Prostate gland (tissue), 2 donors: ENCODE data around the gene GJB1. TPM values are rescaled to one million over a fixed set of nuclear protein-coding genes. Genes with fewer than 3 reads are reported as not detected.
"Not testable (repeated sequence)": the region's sequence is repeated elsewhere in the genome, so short reads cannot be mapped to it uniquely, and the experiment has no call there.

Source experiments
- DNase-seq: peaks from one replicate; pipeline ENCODE4 v3.0.0-alpha.2; 2019; ENCODE audit warnings: low spot score
- H3K27ac ChIP-seq, 2 donors: fragments of 200-600 bp; sonication (generic); 2 replicates each; pipeline ENCODE4 v1.5.1; 2017 to 2019
- H3K27me3 ChIP-seq: fragments of 200-600 bp; sonication (generic); replicated peaks from 2 replicates; pipeline ENCODE4 v1.5.1; 2019; ENCODE audit not compliant: insufficient read depth
- H3K36me3 ChIP-seq, 2 donors: fragments of 200-600 bp; sonication (generic); 1 replicate in 1 of 2; 2 replicates in 1 of 2; pipeline versions ENCODE4 v1.5.1 to v1.8.1; 2017 to 2019
- H3K4me1 ChIP-seq: fragments of 200-600 bp; sonication (generic); replicated peaks from 2 replicates; pipeline ENCODE4 v1.5.1; 2019
- H3K4me3 ChIP-seq, 2 donors: fragments of 200-600 bp; sonication (generic); 2 replicates each; pipeline ENCODE4 v1.5.1; 2017 to 2019
- H3K9me3 ChIP-seq: fragments of 200-600 bp; sonication (generic); 2 replicates; pipeline ENCODE4 v1.5.1; 2017
- POLR2A ChIP-seq: fragments of 450-650 bp; IDR thresholded peaks from one replicate; pipeline ENCODE4 v1.6.1; 2016; ENCODE audit warnings: antibody characterized with exemption, mild to moderate bottlenecking
- POLR2AphosphoS5 ChIP-seq: sonication (generic); formaldehyde crosslinking; IDR thresholded peaks from one replicate; pipeline ENCODE4 v1.6.1; 2017; ENCODE audit warnings: antibody characterized with exemption
- WGBS: methylation state at CpG from one replicate; pipeline ENCODE4 v1.1.5; 2018; 5-methylcytosine and 5-hydroxymethylcytosine counted together
- intact Hi-C: fragments of 100-400 bp; cut with DNase I; formaldehyde crosslinking; loops from one replicate; pipeline ENCODE4 v1.14.2; 2022
- total RNA-seq, 2 donors: library from RNA; depleted of rRNA; stranded (reverse); fragments of >200 nt; gene quantifications; one replicate each; pipeline ENCODE4 v1.1.0, GENCODE V29; 2016
- TF ChIP-seq, protein P1 (sequence below), 4 experiments: fragments of 200-600 bp in 2 of 4; fragments of 450-650 bp in 2 of 4; sonication (generic) in 2 of 4; IDR thresholded peaks; 1 replicate in 3 of 4; 2 replicates in 1 of 4; pipeline ENCODE4 v1.5.1; 2016 to 2019; ENCODE audit warnings: antibody characterized with exemption in 4 of 4, mild to moderate bottlenecking in 2 of 4, moderate library complexity in 2 of 4

Gene GJB1
- total RNA-seq, 2 donors from 2014 or later: 28.3 to 57.6 TPM

- H3K4me1 ChIP-seq: no peaks in the 10 kb centered on the region
- H3K27me3 ChIP-seq: no peaks in the 10 kb centered on the region
- H3K27ac ChIP-seq: no peak overlapping the region
- intact Hi-C loops: no loop called here
- DNase-seq: no peak
- no peaks in the 10 kb centered on the region for H3K9me3 ChIP-seq
- no peak overlapping the region for H3K4me3 ChIP-seq
- WGBS: 98% methylated on average over 4 of the region's 4 CpGs
- TF ChIP-seq, protein P1, sequence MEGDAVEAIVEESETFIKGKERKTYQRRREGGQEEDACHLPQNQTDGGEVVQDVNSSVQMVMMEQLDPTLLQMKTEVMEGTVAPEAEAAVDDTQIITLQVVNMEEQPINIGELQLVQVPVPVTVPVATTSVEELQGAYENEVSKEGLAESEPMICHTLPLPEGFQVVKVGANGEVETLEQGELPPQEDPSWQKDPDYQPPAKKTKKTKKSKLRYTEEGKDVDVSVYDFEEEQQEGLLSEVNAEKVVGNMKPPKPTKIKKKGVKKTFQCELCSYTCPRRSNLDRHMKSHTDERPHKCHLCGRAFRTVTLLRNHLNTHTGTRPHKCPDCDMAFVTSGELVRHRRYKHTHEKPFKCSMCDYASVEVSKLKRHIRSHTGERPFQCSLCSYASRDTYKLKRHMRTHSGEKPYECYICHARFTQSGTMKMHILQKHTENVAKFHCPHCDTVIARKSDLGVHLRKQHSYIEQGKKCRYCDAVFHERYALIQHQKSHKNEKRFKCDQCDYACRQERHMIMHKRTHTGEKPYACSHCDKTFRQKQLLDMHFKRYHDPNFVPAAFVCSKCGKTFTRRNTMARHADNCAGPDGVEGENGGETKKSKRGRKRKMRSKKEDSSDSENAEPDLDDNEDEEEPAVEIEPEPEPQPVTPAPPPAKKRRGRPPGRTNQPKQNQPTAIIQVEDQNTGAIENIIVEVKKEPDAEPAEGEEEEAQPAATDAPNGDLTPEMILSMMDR (IDR thresholded peaks at IDR 0.05): no peak
- TF ChIP-seq POLR2AphosphoS5: no peak
- no peak for TF ChIP-seq POLR2A
- H3K36me3 ChIP-seq: no peaks in the 10 kb centered on the region
These were observed 33.8 kb downstream of the GJB1 start for GRCh38 chrX:71256856-71257255.

GRCh38 chrX:71268624-71269023 lies 45.6 kb downstream of the GJB1 start:
- H3K9me3 ChIP-seq, H3K4me1 ChIP-seq, intact Hi-C loops, H3K27ac ChIP-seq, DNase-seq, H3K27me3 ChIP-seq, H3K4me3 ChIP-seq, H3K36me3 ChIP-seq: not testable (repeated sequence)

DNA sequence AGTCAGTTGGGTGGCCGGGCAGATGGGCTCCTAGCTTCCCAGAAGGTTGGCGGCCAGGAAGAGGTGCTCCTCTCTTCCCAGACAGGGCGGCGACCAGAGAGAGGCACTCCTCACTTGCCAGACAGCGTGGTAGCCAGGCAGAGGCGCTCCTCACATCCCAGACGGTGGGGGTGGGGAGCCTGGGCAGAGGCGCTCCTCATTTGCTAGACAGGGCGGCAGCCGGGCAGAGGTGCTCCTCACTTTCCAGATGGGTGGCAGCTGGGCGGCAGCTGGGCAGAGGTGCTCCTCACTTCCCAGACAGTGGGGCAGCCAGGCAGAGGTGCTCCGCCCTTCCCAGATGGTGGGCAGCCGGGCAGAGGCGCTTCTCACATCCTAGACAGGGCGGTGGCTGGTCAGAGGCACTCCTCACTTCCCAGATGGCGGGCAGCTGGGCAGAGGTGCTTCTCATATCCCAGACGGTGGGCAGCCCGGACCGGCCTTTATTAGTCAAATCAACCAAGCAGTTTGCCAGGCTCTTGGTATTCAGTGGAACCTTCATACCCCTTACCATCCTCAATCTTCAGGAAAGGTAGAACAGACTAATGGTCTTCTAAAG lies 46.9 kb downstream of the GJB1 start:
- Histone ChIP-seq H3K4me1 (no peaks in the 10 kb centered on the region), H3K27me3 (no peaks in the 10 kb centered on the region), H3K36me3 (no peaks in the 10 kb centered on the region), H3K9me3 (no peaks in the 10 kb centered on the region), H3K27ac (no peak overlapping the region), H3K4me3 (no peak overlapping the region)
- 92% methylated on average over 2 of the region's 19 CpGs for WGBS
- intact Hi-C loops: no loop called here
- no peak for DNase-seq
- TF ChIP-seq POLR2A (no peak), POLR2AphosphoS5 (no peak)
- TF ChIP-seq, protein P1 (IDR thresholded peaks at IDR 0.05): no peak

DNA sequence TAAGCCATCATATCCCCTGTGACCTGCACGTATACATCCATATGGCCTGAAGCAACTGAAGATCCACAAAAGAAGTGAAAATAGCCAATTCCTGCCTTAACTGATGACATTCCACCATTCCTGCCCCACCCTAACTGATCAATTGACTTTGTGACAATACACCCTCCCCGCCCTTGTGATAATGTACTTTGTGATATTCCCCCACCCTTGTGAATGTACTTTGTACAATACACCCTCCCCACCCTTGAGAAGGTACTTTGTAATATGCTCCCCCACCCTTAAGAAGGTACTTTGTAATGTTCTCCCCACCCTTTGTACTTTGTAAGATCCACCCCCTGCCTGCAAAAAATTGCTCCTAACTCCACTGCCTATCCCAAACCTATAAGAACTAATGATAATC lies 49.3 kb downstream of the GJB1 start:
- H3K4me1 ChIP-seq, H3K36me3 ChIP-seq, DNase-seq, H3K27me3 ChIP-seq, H3K27ac ChIP-seq, H3K9me3 ChIP-seq, H3K4me3 ChIP-seq, intact Hi-C loops: not testable (repeated sequence)
- WGBS: 93% methylated on average over 2 of the region's 2 CpGs

Other genes starting within 250 kb of the GJB1 start
- 10 to 100 TPM; 54.5 to 65.5 TPM for gene SNX12, start 154.9 kb upstream of the GJB1 start, total RNA-seq
- 10 to 100 TPM; 40.4 to 74.0 TPM for gene FOXO4, start 127.4 kb upstream of the GJB1 start, total RNA-seq
- not detected for gene CXorf65, start 116.5 kb upstream of the GJB1 start, total RNA-seq
- gene IL2RG, start 111.6 kb upstream of the GJB1 start, total RNA-seq: 1 to 10 TPM in 1 of 2 donors, under 1 TPM in 1; 0.73 to 2.8 TPM
- 10 to 100 TPM; 29.4 to 82.3 TPM for gene MED12, start 104.6 kb upstream of the GJB1 start, total RNA-seq
- 1 to 10 TPM; 1.4 to 9.4 TPM for gene NLGN3, start 78.4 kb upstream of the GJB1 start, total RNA-seq
- gene ZMYM3, start 30.9 kb downstream of the GJB1 start, total RNA-seq: 10 to 100 TPM; 23.2 to 71.6 TPM
- gene NONO, start 60.4 kb downstream of the GJB1 start, total RNA-seq: 100 to 1,000 TPM; 266 to 287 TPM
- gene ITGB1BP2, start 78.5 kb downstream of the GJB1 start, total RNA-seq: 1 to 10 TPM in 1 of 2 donors, under 1 TPM in 1; 0.77 to 6.5 TPM
- gene TAF1, start 143.1 kb downstream of the GJB1 start, total RNA-seq: 10 to 100 TPM; 27.1 to 67.9 TPM